ENCODE results near the gene TTPAL. TPM values are rescaled to one million over a fixed set of nuclear protein-coding genes. Genes with fewer than 3 reads are reported as not detected.

TTPAL gene
- total and polyA plus RNA-seq, 9 of the 15 experiments (the other 6 are each of a cell fraction or from before 2014, with no cell fraction given) = 1.1 to 7.0 (median 2.6) TPM

GRCh38 chr20:44526129-44526528 lies 50.5 kb downstream of the TTPAL start (continued):
- TF ChIP-seq NCOA4 (IDR thresholded peaks at IDR 0.05; ENCODE audit: partially characterized antibody) = no peak

- no peak overlapping the region for H3K9ac ChIP-seq (ENCODE audit: insufficient read depth in 1 of 2, low read depth in 2 of 2, low read length in 2 of 2)
- peaks cover 10 to 23% of the 10 kb centered on the region in 2 experiments for H3K4me1 ChIP-seq (replicated peaks in 1 of 2; ENCODE audit: control insufficient read depth in 2 of 2, insufficient read depth in 2 of 2, low read length in 2 of 2)
- H3K27ac ChIP-seq (ENCODE audit: extremely low read depth, low read depth, low read length) = no peak overlapping the region
- DNase-seq (ENCODE audit: extremely low read depth in 1 of 4, low spot score in 3 of 4) (no peak), FAIRE-seq (no peak), ATAC-seq (0 out of 3 replicates have a peak, but pooled peaks have one; percentile 14)
- no peaks in the 10 kb centered on the region for H3K9me3 ChIP-seq (replicated peaks; ENCODE audit: control insufficient read depth, insufficient read depth, low read depth, low read length)
- no peaks in the 10 kb centered on the region for H3K27me3 ChIP-seq (ENCODE audit: control insufficient read depth in 2 of 2, insufficient read depth in 2 of 2, low read length in 2 of 2)
- H3K4me3 ChIP-seq = no peak overlapping the region
- no peak overlapping the region for H3K4me2 ChIP-seq (ENCODE audit: insufficient read depth, low read length)
- in situ Hi-C loops (cut with MboI) = no loop called here
- ChIA-PET CTCF (ENCODE audit: low intra/inter-chr PET ratio) (interaction anchor here (0.7 kb wide), 1 partner anchor 60 kb away, joined by 3 read pairs; no protein-coding TSS in a partner anchor), POLR2A (interaction anchor here (0.7 kb wide), 1 partner anchor 856 kb away, joined by 3 read pairs; no protein-coding TSS in a partner anchor)
- no peaks in the 10 kb centered on the region for H3K36me3 ChIP-seq (ENCODE audit: control insufficient read depth, insufficient read depth, low read length)
- no peaks in the 10 kb centered on the region for H3K79me2 ChIP-seq (ENCODE audit: control insufficient read depth, insufficient read depth, low read length)
- H4K20me1 ChIP-seq (replicated peaks; ENCODE audit: control insufficient read depth, insufficient read depth, low read length) = no peaks in the 10 kb centered on the region
- H3K9me1 ChIP-seq (ENCODE audit: control insufficient read depth, insufficient read depth, low read length) = no peaks in the 10 kb centered on the region
- WGBS (ENCODE audit: insufficient coverage, low coverage, missing lambda C conversion rate) = 19% methylated on average over 4 of the region's 4 CpGs
- H2AFZ ChIP-seq (ENCODE audit: low read depth, low read length) = no peak overlapping the region
- intact Hi-C loops (cut with micrococcal nuclease) = no loop called here
- no TSS peak for BruUV-seq (replicated peaks)
- TF ChIP-seq, protein P1, sequence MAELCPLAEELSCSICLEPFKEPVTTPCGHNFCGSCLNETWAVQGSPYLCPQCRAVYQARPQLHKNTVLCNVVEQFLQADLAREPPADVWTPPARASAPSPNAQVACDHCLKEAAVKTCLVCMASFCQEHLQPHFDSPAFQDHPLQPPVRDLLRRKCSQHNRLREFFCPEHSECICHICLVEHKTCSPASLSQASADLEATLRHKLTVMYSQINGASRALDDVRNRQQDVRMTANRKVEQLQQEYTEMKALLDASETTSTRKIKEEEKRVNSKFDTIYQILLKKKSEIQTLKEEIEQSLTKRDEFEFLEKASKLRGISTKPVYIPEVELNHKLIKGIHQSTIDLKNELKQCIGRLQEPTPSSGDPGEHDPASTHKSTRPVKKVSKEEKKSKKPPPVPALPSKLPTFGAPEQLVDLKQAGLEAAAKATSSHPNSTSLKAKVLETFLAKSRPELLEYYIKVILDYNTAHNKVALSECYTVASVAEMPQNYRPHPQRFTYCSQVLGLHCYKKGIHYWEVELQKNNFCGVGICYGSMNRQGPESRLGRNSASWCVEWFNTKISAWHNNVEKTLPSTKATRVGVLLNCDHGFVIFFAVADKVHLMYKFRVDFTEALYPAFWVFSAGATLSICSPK (IDR thresholded peaks at IDR 0.05; ENCODE audit: borderline replicate concordance) = no peak
- TF ChIP-seq NR2C1 (IDR thresholded peaks at IDR 0.05) (0 out of 2 replicates have a peak, but pooled peaks have one; percentile 4), NR2C1 (tag; IDR thresholded peaks at IDR 0.05) (no peak), NFYB (IDR thresholded peaks at IDR 0.05; ENCODE audit: extremely low read depth, insufficient read length) (peak; percentile 27), ZNF717 (CRISPR knock-in tag; IDR thresholded peaks at IDR 0.05) (no peak), CCAR2 (IDR thresholded peaks at IDR 0.05; ENCODE audit: low read depth, low read length) (no peak)
- TF ChIP-seq, protein P2, sequence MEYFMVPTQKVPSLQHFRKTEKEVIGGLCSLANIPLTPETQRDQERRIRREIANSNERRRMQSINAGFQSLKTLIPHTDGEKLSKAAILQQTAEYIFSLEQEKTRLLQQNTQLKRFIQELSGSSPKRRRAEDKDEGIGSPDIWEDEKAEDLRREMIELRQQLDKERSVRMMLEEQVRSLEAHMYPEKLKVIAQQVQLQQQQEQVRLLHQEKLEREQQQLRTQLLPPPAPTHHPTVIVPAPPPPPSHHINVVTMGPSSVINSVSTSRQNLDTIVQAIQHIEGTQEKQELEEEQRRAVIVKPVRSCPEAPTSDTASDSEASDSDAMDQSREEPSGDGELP (CRISPR knock-in tag; IDR thresholded peaks at IDR 0.05; ENCODE audit: borderline replicate concordance) = peak; percentile 44; the same call in 1 of the 2 replicates
These were observed 52.1 kb downstream of the TTPAL start for GRCh38 chr20:44527716-44528199.

Data from K562 (cell line).